Lower leg skin (tissue), 3 donors: ENCODE results near the gene PDLIM1.

Source experiments
- CTCF ChIP-seq, 3 donors: fragments of 450-650 bp; IDR thresholded peaks; one replicate each; pipeline ENCODE4 v1.5.1; 2016; ENCODE audit warnings: antibody characterized with exemption in 3 of 3, mild to moderate bottlenecking in 3 of 3, moderate library complexity in 2 of 3
- POLR2A ChIP-seq, 2 donors: fragments of 450-650 bp; IDR thresholded peaks; one replicate each; pipeline ENCODE4 v1.6.1; 2016 to 2017; ENCODE audit warnings: antibody characterized with exemption in 2 of 2, mild to moderate bottlenecking in 1 of 2, moderate library complexity in 1 of 2

- TF ChIP-seq CTCF (IDR thresholded peaks at IDR 0.05) (no peak), POLR2A (IDR thresholded peaks at IDR 0.05) (no peak)
Measured at GRCh38 chr10:95336702-95337101, 45.9 kb upstream of the PDLIM1 start.
